ENCODE data around the gene ERI3. TPM values are rescaled to one million over a fixed set of nuclear protein-coding genes. Genes with fewer than 3 reads are reported as not detected.

Gene ERI3
- total RNA-seq, 1 experiment from 2014 or later = 108 TPM

DNA sequence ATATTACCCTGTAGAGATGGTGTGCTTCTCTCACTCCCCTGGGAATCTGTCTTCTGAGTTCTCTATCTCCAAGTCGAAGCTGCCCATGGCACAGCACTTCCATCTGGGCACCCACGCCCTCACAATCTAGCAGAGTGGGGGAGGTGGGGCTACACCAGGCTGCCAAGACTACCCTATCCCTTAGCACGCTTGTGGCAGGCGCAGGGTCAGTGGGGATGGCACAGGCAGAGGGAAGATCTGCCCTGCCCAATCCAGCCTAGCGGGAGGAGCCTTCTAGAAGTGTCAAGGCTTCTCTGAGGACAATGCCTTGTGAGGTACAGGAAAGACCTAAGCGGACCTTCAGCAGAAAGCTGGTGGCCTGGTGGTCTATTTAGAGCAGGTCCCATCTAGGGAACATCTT, 92.6 kb downstream of the ERI3 start:
- DNase-seq (ENCODE audit: low spot score) = no peak

DNA sequence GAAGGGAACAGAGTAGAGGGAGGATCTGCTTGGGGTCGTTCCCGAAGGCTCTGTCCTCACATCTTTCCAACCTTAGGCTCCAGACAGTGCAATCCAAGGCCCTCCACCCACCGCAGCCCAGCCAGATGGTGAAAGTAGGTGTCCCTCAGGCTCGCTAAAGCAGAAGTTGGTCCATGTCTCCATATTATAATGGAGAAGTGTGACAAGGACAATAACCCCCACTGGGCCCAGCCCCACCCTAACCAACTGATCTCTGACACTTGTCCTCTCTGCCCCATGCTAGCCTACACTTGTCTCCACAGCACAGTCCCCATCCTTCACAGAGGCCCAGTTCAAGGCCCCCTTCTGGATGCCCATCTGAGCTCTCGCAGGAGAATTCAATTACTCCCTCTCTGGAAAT, 93.1 kb downstream of the ERI3 start:
- DNase-seq (ENCODE audit: low spot score) = no peak

DNA sequence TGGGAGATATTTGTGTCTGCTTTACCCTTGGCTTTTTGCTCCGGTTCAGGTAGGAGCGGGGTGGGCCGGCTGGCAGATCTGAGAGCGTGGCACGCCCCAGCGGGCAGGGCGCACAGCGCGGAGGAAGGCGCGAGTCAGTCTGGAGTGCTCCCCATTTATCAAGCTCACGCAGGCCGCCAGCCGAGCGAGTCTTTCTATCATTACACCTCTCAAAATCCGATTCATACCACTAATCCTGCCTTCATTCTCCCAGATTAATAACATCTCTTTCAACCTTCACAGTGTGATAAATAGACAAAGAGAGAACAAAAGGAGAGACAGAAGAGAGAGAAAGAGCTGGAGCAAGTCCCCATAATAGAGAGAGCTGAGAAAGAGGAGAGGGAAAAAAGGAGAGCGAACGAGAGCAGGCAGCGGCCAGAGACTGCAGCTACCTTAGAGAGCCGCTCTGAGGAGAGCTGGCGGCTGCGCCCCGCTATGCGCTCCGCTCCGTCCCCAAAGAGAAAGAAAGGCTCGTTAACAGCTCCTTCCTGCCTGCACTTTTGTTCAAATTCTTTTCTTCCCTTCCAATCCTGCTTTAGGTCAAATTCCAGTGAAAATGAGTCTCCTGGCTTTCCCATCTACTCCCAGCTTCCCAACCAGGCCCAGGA, 93.8 kb downstream of the ERI3 start:
- no peak for DNase-seq (ENCODE audit: low spot score)

GRCh38 chr1:44260792-44261170, 94.3 kb downstream of the ERI3 start:
- DNase-seq (ENCODE audit: low spot score) = no peak

- no peak for DNase-seq (ENCODE audit: low spot score)
Measured at GRCh38 chr1:44259090-44259489, 96.0 kb downstream of the ERI3 start.

DNA sequence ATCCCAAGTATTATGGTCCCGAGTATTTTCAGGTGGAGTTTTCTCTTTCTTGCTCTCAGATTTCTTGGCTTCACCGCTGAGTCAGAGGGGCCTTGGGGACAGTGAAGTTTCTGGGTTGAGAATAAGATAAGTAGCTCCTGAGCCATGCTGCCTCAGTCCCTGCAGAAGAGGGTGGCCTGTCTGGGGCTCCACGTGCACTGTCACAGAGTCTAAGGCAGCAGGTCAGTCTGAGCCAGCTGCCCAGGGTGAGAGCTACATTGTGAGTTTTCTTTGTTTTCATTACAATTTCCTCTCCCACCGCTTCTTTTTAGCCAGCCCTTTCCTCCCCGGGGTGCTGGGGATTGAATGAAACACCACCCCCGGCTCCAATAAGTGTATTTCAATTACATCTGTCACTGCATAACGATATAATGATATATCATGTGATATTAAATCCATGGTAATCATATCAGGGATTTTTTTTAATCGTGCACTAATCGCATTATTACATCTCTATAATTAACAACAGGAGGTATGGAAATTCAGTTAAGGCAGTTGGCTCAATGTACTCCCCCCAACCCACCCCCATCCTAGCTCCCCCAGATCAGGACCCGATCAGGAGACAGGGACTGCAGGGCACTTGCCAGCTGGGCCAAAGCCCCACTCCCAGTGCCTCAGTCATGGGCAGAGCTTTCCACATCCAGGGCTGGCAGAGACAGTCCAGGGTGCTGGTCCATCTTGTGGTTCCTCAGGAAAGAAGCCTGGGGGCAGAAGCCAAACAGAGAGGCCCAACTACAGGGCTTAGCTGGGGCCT, 98.1 kb downstream of the ERI3 start:
- no peak for DNase-seq (ENCODE audit: low spot score)

- DNase-seq (ENCODE audit: low spot score) = no peak
Measured at GRCh38 chr1:44254392-44254910, 100.6 kb downstream of the ERI3 start.

DNA sequence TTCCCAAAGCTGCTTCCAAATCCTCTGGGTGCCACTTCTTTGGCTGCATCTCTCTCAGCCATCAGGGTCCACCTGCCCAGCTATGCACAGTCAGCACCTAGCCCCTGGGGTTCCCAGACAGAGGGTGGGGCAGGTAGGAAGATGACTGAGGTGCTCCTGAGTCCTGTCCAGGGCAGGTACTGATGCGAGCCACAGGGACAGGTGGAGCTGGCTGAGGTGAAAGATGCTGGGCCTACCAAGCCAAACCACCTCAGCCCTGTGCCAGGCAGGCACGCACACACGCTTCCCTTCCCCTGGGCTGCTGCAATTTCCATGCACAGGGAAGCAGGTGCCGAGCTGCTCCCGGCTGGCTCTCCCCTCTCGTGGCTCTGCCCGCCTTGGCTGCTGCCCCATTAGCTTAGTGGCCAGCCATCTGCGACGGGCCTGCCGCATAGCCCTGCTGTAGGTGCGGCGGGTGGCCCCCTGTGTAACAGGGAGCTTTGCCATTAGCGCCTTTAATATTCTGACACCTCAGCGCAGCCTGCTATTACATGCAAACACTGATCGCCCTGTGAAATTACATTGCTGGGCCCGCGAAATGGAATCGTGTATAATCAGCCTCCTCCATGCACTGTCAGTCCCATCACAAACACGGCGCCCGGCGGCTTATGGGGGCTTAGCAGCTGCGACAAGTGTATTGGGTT, 102.9 kb downstream of the ERI3 start:
- DNase-seq (ENCODE audit: low spot score) = no peak

- no peak for DNase-seq (ENCODE audit: low spot score)
Measured at GRCh38 chr1:44251486-44251885, 103.6 kb downstream of the ERI3 start.

- DNase-seq (ENCODE audit: low spot score) = no peak
Measured at GRCh38 chr1:44250068-44250781, 104.8 kb downstream of the ERI3 start.

GRCh38 chr1:44249543-44249942, 105.5 kb downstream of the ERI3 start:
- DNase-seq (ENCODE audit: low spot score) = no peak

- no peak for DNase-seq (ENCODE audit: low spot score)
Measured at GRCh38 chr1:44246806-44247205, 108.3 kb downstream of the ERI3 start.

DNA sequence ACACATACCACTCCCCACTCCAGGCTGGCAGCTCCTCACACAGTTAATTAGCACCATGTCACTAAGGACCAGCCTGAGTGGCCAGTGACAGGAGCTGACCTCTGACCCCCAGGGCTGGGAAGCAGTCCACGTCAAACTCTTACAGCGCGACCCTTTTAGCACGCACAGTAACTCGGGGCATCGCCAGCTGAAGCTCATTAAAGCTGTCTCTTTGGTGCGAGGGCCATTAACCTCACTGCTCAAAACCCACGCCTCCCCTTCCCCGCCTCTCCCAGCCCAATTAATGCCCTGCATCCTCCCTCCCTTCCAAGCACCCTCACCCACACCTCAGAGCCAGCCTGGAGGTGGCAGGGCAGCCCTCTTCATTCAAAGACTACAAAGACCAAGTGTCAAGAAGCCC, 110.1 kb downstream of the ERI3 start:
- DNase-seq (ENCODE audit: low spot score) = no peak

DNA sequence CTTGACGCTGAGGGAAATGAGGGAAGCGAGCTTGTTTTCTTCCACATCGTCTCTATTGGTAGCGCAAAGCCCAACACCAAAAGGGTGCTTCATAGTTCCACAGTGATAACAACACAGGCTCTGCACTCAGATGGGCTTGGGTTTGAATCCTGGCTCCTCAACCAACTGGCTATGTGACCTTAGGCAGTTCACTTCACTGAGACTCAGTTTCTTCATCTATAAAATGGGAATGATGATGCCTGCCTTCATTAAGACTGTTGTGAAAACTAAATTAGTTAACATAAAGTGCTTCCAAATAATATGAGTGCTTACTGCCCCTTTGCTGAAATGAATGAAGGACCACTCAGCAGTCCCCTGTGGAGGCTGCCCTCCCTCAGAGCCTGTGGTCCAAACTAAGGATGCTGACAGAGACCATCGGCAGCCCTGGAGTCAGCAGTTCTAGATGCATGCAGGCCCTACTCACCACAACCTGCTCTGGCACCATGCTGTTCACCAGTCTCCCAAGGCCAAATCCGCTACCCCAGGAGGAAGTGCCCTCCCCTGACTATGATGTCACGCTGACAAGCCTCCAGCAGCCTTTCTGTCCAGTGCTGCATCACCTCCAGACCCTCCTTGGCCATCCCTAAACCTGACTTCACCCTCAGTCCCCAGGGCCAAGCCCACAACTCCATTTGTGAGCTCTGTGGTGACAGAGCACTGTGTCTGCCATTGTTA, 111.1 kb downstream of the ERI3 start:
- DNase-seq (ENCODE audit: low spot score) = no peak

DNA sequence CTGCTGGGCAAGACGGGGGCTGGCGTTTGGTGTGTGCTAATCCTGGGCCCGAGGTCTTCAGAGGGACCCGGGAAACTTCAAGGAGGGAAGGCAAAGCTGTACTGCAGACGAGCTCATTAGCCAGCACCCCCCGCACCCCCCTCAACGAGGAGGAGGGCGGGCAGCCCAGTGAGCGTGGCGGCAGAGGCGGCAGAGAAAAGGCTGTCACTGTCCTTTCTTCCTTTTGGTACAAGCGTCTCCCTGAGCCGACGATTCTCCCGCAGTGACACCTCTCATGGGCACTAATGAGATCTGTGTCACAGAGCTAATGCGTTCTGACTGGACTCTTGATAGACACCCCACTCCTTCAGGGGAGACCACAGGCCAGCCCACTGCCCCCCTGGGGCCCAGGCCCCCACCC, 112.3 kb downstream of the ERI3 start:
- DNase-seq (ENCODE audit: low spot score) = no peak

DNA sequence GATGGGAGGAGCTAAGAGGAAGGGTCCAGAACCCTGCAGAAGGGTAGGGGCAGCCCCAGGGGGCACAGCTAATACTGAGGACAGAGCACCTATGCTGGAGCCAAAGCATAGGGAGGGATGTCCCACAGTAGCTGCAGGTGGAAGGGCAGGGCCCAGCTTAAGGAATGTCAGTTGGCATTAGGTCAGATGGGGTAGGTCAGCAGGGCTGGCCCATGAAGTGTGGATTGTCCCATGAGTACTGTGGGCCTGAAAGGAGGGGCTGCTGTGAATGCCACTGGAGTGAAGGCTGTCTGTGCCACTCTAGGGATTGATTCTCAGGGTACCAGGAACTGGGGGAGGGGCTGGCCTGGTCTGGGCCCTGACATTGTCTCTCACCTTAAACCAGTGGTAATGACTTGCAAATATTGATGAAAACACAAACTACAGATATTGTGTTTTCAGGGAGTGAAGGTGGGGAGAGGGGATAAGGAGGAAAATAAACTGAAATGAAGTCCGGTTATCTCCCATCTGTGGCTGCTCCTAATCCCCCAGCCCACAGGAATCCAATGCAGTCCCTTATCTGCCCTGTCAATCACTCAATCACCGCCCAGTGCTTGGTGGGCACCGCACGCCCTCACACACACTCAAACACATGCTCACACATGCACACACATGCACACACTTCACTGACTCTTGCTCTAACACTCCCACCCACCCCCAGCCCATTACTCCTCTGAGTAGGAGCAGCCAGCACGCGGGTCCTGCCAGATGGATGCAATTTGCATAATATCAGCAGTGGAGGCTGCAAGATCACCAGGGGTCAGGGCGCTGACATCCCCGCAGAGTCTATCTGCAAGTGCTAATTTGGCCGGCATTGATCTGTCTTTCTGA, 114.0 kb downstream of the ERI3 start:
- no peak for DNase-seq (ENCODE audit: low spot score)

- no peak for DNase-seq (ENCODE audit: low spot score)
Measured at GRCh38 chr1:44239961-44240371, 115.1 kb downstream of the ERI3 start.

- no peak for DNase-seq (ENCODE audit: low spot score)
Measured at GRCh38 chr1:44239331-44239960, 115.6 kb downstream of the ERI3 start.

GRCh38 chr1:44238660-44239059, 116.4 kb downstream of the ERI3 start:
- no peak for DNase-seq (ENCODE audit: low spot score)
